HCT116 (cell line): ENCODE results near the gene HMGN1. TPM values are rescaled to one million over a fixed set of nuclear protein-coding genes. Genes with fewer than 3 reads are reported as not detected.

Experiments
- ATAC-seq: fragments of 200-7000 bp; cut with Tn5 transposase; 2 replicates; pipeline ENCODE4 v1.9.1; 2020; ENCODE audit warnings: mild to moderate bottlenecking, moderate library complexity
- BruUV-seq: library from RNA; stranded (reverse); fragments of 400-500 nt; replicated peaks from 2 replicates; lab custom pipeline; 2021; lab: Mats Ljungman, UMichigan
- CTCF ChIA-PET: fragments of 300-600 bp; sonication (Branson Sonifier 250); formaldehyde crosslinking; loops from one replicate; lab custom pipeline; 2021; ENCODE audit warnings: antibody characterized with exemption; lab: Charles Lee
- POLR2A ChIA-PET: fragments of 300-600, 350-600 bp; sonication (Branson Sonifier 250); formaldehyde crosslinking; loops from one replicate; lab custom pipeline; 2021; ENCODE audit warnings: antibody characterized with exemption; lab: Charles Lee
- RAD21 ChIA-PET, 2 experiments: fragments of 300-600 bp; sonication (Branson Sonifier 250); formaldehyde crosslinking; loops; one replicate each; lab custom pipeline; 2023; ENCODE audit warnings: low total read pairs in 2 of 2; ENCODE audit not compliant: uncharacterized antibody in 2 of 2, unreplicated experiment in 2 of 2, low non-redundant PET in 1 of 2; lab: Charles Lee
- DNase-seq: peaks from one replicate; pipeline ENCODE4 v3.0.0-alpha.2; 2010; ENCODE audit warnings: low read depth, low spot score
- H2AFZ ChIP-seq: fragments of 200-600 bp; shearing (Covaris generic), sonication (generic); 2 replicates; pipeline ENCODE4 v1.6.1; 2017; ENCODE audit warnings: low read depth, mixed run types, mixed read lengths, antibody characterized with exemption, low read length; ENCODE audit not compliant: poor library complexity, severe bottlenecking
- H3K27ac ChIP-seq: 2 replicates; pipeline ENCODE4 v1.5.1; 2012; ENCODE audit warnings: low read depth, low read length
- H3K27me3 ChIP-seq: fragments of 200-600 bp; sonication (generic); 2 replicates; pipeline ENCODE4 v1.6.1; 2016; ENCODE audit warnings: mixed run types, low read length, mixed read lengths; ENCODE audit not compliant: insufficient read depth
- H3K36me3 ChIP-seq, 2 experiments: fragments of 200-500 bp in 1 of 2; fragments of 200-600 bp in 1 of 2; sonication (Bioruptor generic) in 1 of 2; sonication (generic) in 1 of 2; 2 replicates each; pipeline versions ENCODE4 v1.5.1 to v1.6.1; 2014 to 2016; ENCODE audit warnings: low read length in 2 of 2, inconsistent platforms in 1 of 2, mixed read lengths in 1 of 2, mixed run types in 1 of 2; ENCODE audit not compliant: insufficient read depth in 2 of 2, control insufficient read depth in 1 of 2
- H3K4me1 ChIP-seq, 2 experiments: fragments of 200-600 bp in 1 of 2; sonication (generic) in 1 of 2; 2 replicates each; pipeline versions ENCODE4 v1.5.1 to v1.6.1; 2012 to 2017; ENCODE audit warnings: low read length in 2 of 2, inconsistent platforms in 1 of 2, mild to moderate bottlenecking in 1 of 2, mixed read lengths in 1 of 2, mixed run types in 1 of 2, moderate library complexity in 1 of 2; ENCODE audit not compliant: insufficient read depth in 2 of 2, control insufficient read depth in 1 of 2
- H3K4me2 ChIP-seq: fragments of 200-600 bp; sonication (generic); 2 replicates; pipeline ENCODE4 v1.6.1; 2017; ENCODE audit warnings: mixed run types, low read length, mixed read lengths
- H3K4me3 ChIP-seq, 2 experiments: fragments of 200-600 bp in 1 of 2; sonication (generic) in 1 of 2; replicated peaks in 1 of 2; 2 replicates each; pipeline ENCODE4 v1.5.1; 2011 to 2016; ENCODE audit warnings: low read length in 2 of 2, control low read depth in 1 of 2, low read depth in 1 of 2, mild to moderate bottlenecking in 1 of 2, mixed read lengths in 1 of 2, mixed run types in 1 of 2
- H3K79me2 ChIP-seq: fragments of 200-600 bp; sonication (generic); 2 replicates; pipeline ENCODE4 v1.6.1; 2017; ENCODE audit warnings: mild to moderate bottlenecking, mixed run types, low read length, moderate library complexity, mixed read lengths; ENCODE audit not compliant: insufficient read depth
- H3K9ac ChIP-seq: fragments of 200-600 bp; sonication (generic); 2 replicates; pipeline ENCODE4 v1.6.1; 2016; ENCODE audit warnings: low read length, mixed read lengths
- H3K9me2 ChIP-seq: fragments of 200-600 bp; sonication (generic), shearing (Covaris generic); 2 replicates; pipeline ENCODE4 v1.6.1; 2017; ENCODE audit warnings: mixed run types, mild to moderate bottlenecking, moderate library complexity; ENCODE audit not compliant: insufficient read depth
- H3K9me3 ChIP-seq, 2 experiments: fragments of 200-500 bp in 1 of 2; fragments of 200-600 bp in 1 of 2; sonication (Bioruptor generic) in 1 of 2; sonication (generic) in 1 of 2; 2 replicates each; pipeline ENCODE4 v1.6.1; 2014 to 2017; ENCODE audit warnings: low read length in 2 of 2, mixed read lengths in 2 of 2, inconsistent platforms in 1 of 2, low read depth in 1 of 2, mild to moderate bottlenecking in 1 of 2, mixed run types in 1 of 2, moderate library complexity in 1 of 2; ENCODE audit not compliant: control insufficient read depth in 1 of 2, insufficient read depth in 1 of 2
- H4K20me1 ChIP-seq: fragments of 200-600 bp; sonication (generic), shearing (Covaris generic); 2 replicates; pipeline ENCODE4 v1.6.1; 2017; ENCODE audit warnings: mixed run types, mild to moderate bottlenecking, moderate library complexity; ENCODE audit not compliant: insufficient read depth
- ATF3 ChIP-seq: IDR thresholded peaks from 2 replicates; pipeline ENCODE4 v1.6.1; 2012
- EGR1 ChIP-seq: IDR thresholded peaks from 2 replicates; pipeline ENCODE4 v1.6.1; 2012; ENCODE audit warnings: low read depth
- EZH2 ChIP-seq: fragments of 200-600 bp; sonication (generic); IDR thresholded peaks from 2 replicates; pipeline ENCODE4 v1.6.1; 2017; ENCODE audit warnings: antibody characterized with exemption, mixed run types
- EZH2phosphoT487 ChIP-seq: fragments of 200-600 bp; IDR thresholded peaks from 2 replicates; pipeline ENCODE4 v1.6.1; 2018; ENCODE audit warnings: antibody characterized with exemption, borderline replicate concordance
- FOSL1 ChIP-seq: IDR thresholded peaks from 2 replicates; pipeline ENCODE4 v1.6.1; 2012; ENCODE audit warnings: low read depth
- RAD21 ChIP-seq: IDR thresholded peaks from 2 replicates; pipeline ENCODE4 v1.6.1; 2012; ENCODE audit warnings: low read depth, mild to moderate bottlenecking
- YY1 ChIP-seq: IDR thresholded peaks from 2 replicates; pipeline ENCODE4 v1.6.1; 2011; ENCODE audit warnings: low read length, low read depth, moderate library complexity, mild to moderate bottlenecking; ENCODE audit not compliant: insufficient replicate concordance; ENCODE audit errors: extremely low read depth
- ZBTB33 ChIP-seq: IDR thresholded peaks from 2 replicates; pipeline ENCODE4 v1.6.1; 2011; ENCODE audit warnings: mild to moderate bottlenecking, low read length, moderate library complexity; ENCODE audit not compliant: insufficient replicate concordance; ENCODE audit errors: extremely low read depth
- ZFX ChIP-seq: fragments of 450-650 bp; IDR thresholded peaks from 2 replicates; pipeline ENCODE4 v1.6.1; 2017
- ZNF274 ChIP-seq: fragments of 200-500 bp; sonication (Bioruptor generic); IDR thresholded peaks from 2 replicates; pipeline ENCODE4 v1.6.1; 2014; ENCODE audit warnings: mild to moderate bottlenecking, low read depth, low read length, inconsistent platforms
- intact Hi-C: fragments of 100-400 bp; cut with micrococcal nuclease; formaldehyde crosslinking; loops from 2 replicates; pipeline ENCODE4 v1.10.0; 2022
- total RNA-seq: library from RNA; stranded (reverse); gene quantifications from one replicate; pipeline ENCODE4 v1.2.1, GENCODE V29; 2021; ENCODE audit not compliant: unreplicated experiment
- TF ChIP-seq, protein P1 (sequence below): IDR thresholded peaks from 2 replicates; pipeline ENCODE4 v1.6.1; 2012; ENCODE audit warnings: low read depth
- TF ChIP-seq, protein P2 (sequence below), 3 experiments: fragments of 200-600 bp in 1 of 3; sonication (generic) in 1 of 3; IDR thresholded peaks in 2 of 3; conservative IDR thresholded peaks in 1 of 3; 2 replicates each; pipeline ENCODE4 v1.5.1; 2012 to 2017; ENCODE audit warnings: low read depth in 2 of 3, low read length in 2 of 3, antibody characterized with exemption in 1 of 3, borderline replicate concordance in 1 of 3, control low read depth in 1 of 3, mild to moderate bottlenecking in 1 of 3, mixed read lengths in 1 of 3, mixed run types in 1 of 3, moderate library complexity in 1 of 3; ENCODE audit not compliant: insufficient read depth in 1 of 3

HMGN1 gene
- total RNA-seq, 1 experiment from 2014 or later, result 399 TPM

DNA sequence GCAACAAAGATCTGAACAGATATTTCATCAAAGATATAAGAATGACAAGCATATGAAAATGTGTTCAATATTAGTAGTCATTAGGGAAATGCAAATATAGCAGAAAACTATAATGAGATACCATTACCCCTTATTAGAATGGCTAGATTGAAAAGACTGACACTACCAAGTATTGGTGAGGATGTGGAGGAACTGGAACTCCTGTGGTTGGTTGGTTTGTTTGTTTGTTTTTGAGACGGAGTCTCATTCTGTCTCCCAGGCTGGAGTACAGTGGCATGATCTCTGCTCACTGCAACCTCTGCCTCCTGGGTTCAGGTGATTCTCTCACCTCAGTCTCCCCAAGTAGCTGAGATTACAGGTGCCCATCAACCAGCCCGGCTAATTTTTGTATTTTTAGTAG is 18.9 kb upstream of the HMGN1 start:
- no peak overlapping the region for H3K4me3 ChIP-seq
- ATAC-seq, result no peak
- H3K27me3 ChIP-seq, result no peaks in the 10 kb centered on the region
- no peaks in the 10 kb centered on the region for H3K9me2 ChIP-seq
- H3K4me1 ChIP-seq, result peaks cover 0 to 6% of the 10 kb centered on the region in 2 experiments; a peak in 1 of 4 replicates
- BruUV-seq, result no TSS peak
- RAD21 ChIA-PET, result no interaction called here
- no peaks in the 10 kb centered on the region for H4K20me1 ChIP-seq
- TF ChIP-seq EZH2 (no peak), ZBTB33 (no peak), ZFX (no peak), ZNF274 (no peak), ATF3 (no peak), EGR1 (no peak), FOSL1 (no peak), EZH2phosphoT487 (no peak), RAD21 (no peak), YY1 (no peak)
- TF ChIP-seq, protein P1, sequence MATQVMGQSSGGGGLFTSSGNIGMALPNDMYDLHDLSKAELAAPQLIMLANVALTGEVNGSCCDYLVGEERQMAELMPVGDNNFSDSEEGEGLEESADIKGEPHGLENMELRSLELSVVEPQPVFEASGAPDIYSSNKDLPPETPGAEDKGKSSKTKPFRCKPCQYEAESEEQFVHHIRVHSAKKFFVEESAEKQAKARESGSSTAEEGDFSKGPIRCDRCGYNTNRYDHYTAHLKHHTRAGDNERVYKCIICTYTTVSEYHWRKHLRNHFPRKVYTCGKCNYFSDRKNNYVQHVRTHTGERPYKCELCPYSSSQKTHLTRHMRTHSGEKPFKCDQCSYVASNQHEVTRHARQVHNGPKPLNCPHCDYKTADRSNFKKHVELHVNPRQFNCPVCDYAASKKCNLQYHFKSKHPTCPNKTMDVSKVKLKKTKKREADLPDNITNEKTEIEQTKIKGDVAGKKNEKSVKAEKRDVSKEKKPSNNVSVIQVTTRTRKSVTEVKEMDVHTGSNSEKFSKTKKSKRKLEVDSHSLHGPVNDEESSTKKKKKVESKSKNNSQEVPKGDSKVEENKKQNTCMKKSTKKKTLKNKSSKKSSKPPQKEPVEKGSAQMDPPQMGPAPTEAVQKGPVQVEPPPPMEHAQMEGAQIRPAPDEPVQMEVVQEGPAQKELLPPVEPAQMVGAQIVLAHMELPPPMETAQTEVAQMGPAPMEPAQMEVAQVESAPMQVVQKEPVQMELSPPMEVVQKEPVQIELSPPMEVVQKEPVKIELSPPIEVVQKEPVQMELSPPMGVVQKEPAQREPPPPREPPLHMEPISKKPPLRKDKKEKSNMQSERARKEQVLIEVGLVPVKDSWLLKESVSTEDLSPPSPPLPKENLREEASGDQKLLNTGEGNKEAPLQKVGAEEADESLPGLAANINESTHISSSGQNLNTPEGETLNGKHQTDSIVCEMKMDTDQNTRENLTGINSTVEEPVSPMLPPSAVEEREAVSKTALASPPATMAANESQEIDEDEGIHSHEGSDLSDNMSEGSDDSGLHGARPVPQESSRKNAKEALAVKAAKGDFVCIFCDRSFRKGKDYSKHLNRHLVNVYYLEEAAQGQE, result no peak
- TF ChIP-seq, protein P2, sequence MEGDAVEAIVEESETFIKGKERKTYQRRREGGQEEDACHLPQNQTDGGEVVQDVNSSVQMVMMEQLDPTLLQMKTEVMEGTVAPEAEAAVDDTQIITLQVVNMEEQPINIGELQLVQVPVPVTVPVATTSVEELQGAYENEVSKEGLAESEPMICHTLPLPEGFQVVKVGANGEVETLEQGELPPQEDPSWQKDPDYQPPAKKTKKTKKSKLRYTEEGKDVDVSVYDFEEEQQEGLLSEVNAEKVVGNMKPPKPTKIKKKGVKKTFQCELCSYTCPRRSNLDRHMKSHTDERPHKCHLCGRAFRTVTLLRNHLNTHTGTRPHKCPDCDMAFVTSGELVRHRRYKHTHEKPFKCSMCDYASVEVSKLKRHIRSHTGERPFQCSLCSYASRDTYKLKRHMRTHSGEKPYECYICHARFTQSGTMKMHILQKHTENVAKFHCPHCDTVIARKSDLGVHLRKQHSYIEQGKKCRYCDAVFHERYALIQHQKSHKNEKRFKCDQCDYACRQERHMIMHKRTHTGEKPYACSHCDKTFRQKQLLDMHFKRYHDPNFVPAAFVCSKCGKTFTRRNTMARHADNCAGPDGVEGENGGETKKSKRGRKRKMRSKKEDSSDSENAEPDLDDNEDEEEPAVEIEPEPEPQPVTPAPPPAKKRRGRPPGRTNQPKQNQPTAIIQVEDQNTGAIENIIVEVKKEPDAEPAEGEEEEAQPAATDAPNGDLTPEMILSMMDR (IDR thresholded peaks at IDR 0.05 in 2 of 3, conservative IDR thresholded peaks at IDR 0.05 in 1 of 3; ENCODE audit: borderline replicate concordance in 1 of 3, insufficient read depth in 1 of 3, low read depth in 2 of 3, low read length in 2 of 3), result no peak
- no peaks in the 10 kb centered on the region for H3K36me3 ChIP-seq
- POLR2A ChIA-PET, result no interaction called here
- no peak overlapping the region for H3K27ac ChIP-seq
- H2AFZ ChIP-seq, result no peak overlapping the region
- H3K9me3 ChIP-seq, result no peaks in the 10 kb centered on the region
- no peak overlapping the region for H3K9ac ChIP-seq
- intact Hi-C loops, result no loop called here
- H3K4me2 ChIP-seq, result no peak overlapping the region
- DNase-seq, result no peak
- CTCF ChIA-PET, result no interaction called here
- H3K79me2 ChIP-seq, result no peaks in the 10 kb centered on the region
